HL-60 (cell line): Measurements from ENCODE around the gene ABCD3.

ENCODE experiments used
- DNase-seq, 2 experiments: peaks; one replicate each; pipeline ENCODE4 v3.0.0-alpha.2; 2010 to 2020; ENCODE audit warnings: low read depth in 1 of 2, low spot score in 1 of 2
- H3K27ac ChIP-seq: fragments of 250-450 bp; sonication (Bioruptor Pico); replicated peaks from 2 replicates; pipeline ENCODE4 v1.5.1; 2020; ENCODE audit warnings: mild to moderate bottlenecking, moderate library complexity
- H3K27me3 ChIP-seq: fragments of 250-450 bp; sonication (Bioruptor Pico); 2 replicates; pipeline ENCODE4 v1.5.1; 2021; ENCODE audit warnings: mild to moderate bottlenecking, moderate library complexity; ENCODE audit not compliant: insufficient read depth, poor library complexity, severe bottlenecking
- H3K4me3 ChIP-seq: replicated peaks from 2 replicates; pipeline ENCODE4 v1.5.1; 2011; ENCODE audit warnings: mild to moderate bottlenecking, control low read depth, low read length; ENCODE audit not compliant: insufficient read depth
- GABPA ChIP-seq: IDR thresholded peaks from 2 replicates; pipeline ENCODE4 v1.6.1; 2012; ENCODE audit warnings: low read depth
- POLR2AphosphoS5 ChIP-seq: IDR thresholded peaks from 2 replicates; pipeline ENCODE4 v1.6.1; 2012; ENCODE audit warnings: low read depth
- SPI1 ChIP-seq: IDR thresholded peaks from 2 replicates; pipeline ENCODE4 v1.6.1; 2012; ENCODE audit warnings: low read depth, mild to moderate bottlenecking, borderline replicate concordance
- TF ChIP-seq, protein P1 (sequence below): IDR thresholded peaks from one replicate; pipeline ENCODE4 v1.5.1; 2011; ENCODE audit warnings: low read length, control low read depth, inconsistent platforms; ENCODE audit not compliant: insufficient read depth
- TF ChIP-seq, protein P2 (sequence below): IDR thresholded peaks from 2 replicates; pipeline ENCODE4 v1.6.1; 2012; ENCODE audit warnings: low read depth; ENCODE audit not compliant: insufficient replicate concordance

The ABCD3 gene

DNA sequence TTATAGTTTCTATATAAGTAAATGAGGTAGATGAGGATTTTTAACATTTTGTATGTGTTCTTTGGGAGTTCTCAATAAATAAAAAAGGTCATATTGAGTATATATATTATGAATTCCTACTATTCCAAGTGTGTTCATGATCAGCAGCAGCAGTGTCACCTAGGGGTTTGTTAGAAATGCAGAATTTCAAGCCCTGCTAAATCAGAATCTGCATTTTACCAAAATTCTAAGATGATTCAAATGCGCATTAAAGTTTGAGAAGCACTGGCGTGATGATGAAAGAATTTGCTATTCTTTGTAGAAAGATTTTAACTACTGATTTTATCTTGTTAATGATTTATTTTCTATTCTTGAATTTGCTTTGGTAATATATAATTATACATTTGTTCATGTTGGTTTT, 94.6 kb downstream of the ABCD3 start:
- no peak for TF ChIP-seq SPI1
- TF ChIP-seq, protein P1, sequence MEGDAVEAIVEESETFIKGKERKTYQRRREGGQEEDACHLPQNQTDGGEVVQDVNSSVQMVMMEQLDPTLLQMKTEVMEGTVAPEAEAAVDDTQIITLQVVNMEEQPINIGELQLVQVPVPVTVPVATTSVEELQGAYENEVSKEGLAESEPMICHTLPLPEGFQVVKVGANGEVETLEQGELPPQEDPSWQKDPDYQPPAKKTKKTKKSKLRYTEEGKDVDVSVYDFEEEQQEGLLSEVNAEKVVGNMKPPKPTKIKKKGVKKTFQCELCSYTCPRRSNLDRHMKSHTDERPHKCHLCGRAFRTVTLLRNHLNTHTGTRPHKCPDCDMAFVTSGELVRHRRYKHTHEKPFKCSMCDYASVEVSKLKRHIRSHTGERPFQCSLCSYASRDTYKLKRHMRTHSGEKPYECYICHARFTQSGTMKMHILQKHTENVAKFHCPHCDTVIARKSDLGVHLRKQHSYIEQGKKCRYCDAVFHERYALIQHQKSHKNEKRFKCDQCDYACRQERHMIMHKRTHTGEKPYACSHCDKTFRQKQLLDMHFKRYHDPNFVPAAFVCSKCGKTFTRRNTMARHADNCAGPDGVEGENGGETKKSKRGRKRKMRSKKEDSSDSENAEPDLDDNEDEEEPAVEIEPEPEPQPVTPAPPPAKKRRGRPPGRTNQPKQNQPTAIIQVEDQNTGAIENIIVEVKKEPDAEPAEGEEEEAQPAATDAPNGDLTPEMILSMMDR = no peak
- no peak for TF ChIP-seq GABPA
- no peaks in the 10 kb centered on the region for H3K27me3 ChIP-seq
- no peak overlapping the region for H3K27ac ChIP-seq
- DNase-seq = no peak
- H3K4me3 ChIP-seq = no peak overlapping the region

DNA sequence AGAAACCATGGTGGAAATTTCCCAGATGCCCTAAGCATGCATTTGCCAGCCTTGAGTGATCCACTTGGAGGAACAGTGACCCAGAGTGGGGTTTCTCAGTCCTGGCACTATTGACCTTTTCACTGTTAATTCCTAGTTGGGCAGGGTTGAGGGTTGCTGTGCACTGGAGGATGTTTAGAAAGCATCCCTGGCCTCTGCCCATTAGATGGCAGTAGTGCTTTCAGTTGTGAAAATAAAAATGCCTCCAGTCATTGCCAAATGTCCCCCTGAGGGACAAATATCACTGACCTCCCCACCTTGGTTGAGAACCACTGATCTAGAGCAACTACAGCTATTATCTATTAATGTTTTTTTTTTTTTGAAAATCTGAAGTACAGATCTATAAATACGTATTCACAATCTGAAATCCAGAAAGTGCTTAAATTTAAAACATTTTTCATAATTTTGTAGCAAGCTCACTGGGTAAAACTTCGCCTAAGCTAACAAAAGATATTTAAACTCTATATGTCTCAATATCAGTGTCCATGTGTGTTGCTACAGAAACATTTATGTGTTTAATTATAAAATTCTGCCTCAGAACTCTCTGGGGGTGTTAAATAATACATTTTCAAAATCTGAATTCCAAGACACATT, 96.0 kb downstream of the ABCD3 start:
- H3K4me3 ChIP-seq = no peak overlapping the region
- H3K27ac ChIP-seq = no peak overlapping the region
- no peak for TF ChIP-seq POLR2AphosphoS5
- TF ChIP-seq GABPA = no peak
- TF ChIP-seq, protein P1 = peak; percentile 66
- TF ChIP-seq SPI1 = no peak
- DNase-seq = peak in 1 of 2 experiments; percentile 33
- no peaks in the 10 kb centered on the region for H3K27me3 ChIP-seq

DNA sequence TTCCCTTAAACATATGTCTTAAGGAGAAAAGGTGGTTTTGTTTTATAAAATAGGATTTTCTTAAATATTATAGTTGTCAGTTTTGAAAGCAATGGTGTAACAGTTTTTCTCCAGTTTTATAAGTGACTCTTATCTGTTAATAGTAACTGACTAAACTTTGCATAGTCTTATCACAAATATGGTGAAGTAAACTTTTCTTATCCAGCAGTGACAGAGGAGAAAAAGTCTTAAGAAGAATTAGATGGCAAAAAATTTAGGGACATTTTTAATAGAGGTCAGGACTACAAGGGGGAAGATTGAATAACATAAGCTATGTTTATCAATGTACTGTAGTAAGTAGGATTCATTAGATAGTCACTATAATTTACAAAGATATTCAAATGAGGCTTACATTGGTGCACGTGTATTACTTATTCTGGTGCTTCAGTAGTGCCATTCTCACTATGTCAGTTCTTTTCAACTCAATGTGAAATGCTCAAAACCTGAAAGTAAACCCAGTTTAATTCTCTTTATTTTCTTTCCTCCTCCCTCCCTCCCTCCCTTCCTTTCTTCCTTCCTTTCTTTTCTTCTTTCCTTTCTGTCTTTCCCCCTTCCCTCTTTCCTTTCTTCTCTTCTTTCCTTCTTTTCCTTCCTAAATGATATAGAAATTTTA, 97.2 kb downstream of the ABCD3 start:
- no peak for DNase-seq
- H3K27me3 ChIP-seq = no peaks in the 10 kb centered on the region
- TF ChIP-seq POLR2AphosphoS5 (no peak), GABPA (no peak), SPI1 (no peak)
- TF ChIP-seq, protein P2, sequence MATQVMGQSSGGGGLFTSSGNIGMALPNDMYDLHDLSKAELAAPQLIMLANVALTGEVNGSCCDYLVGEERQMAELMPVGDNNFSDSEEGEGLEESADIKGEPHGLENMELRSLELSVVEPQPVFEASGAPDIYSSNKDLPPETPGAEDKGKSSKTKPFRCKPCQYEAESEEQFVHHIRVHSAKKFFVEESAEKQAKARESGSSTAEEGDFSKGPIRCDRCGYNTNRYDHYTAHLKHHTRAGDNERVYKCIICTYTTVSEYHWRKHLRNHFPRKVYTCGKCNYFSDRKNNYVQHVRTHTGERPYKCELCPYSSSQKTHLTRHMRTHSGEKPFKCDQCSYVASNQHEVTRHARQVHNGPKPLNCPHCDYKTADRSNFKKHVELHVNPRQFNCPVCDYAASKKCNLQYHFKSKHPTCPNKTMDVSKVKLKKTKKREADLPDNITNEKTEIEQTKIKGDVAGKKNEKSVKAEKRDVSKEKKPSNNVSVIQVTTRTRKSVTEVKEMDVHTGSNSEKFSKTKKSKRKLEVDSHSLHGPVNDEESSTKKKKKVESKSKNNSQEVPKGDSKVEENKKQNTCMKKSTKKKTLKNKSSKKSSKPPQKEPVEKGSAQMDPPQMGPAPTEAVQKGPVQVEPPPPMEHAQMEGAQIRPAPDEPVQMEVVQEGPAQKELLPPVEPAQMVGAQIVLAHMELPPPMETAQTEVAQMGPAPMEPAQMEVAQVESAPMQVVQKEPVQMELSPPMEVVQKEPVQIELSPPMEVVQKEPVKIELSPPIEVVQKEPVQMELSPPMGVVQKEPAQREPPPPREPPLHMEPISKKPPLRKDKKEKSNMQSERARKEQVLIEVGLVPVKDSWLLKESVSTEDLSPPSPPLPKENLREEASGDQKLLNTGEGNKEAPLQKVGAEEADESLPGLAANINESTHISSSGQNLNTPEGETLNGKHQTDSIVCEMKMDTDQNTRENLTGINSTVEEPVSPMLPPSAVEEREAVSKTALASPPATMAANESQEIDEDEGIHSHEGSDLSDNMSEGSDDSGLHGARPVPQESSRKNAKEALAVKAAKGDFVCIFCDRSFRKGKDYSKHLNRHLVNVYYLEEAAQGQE = no peak
- TF ChIP-seq, protein P1 = no peak

DNA sequence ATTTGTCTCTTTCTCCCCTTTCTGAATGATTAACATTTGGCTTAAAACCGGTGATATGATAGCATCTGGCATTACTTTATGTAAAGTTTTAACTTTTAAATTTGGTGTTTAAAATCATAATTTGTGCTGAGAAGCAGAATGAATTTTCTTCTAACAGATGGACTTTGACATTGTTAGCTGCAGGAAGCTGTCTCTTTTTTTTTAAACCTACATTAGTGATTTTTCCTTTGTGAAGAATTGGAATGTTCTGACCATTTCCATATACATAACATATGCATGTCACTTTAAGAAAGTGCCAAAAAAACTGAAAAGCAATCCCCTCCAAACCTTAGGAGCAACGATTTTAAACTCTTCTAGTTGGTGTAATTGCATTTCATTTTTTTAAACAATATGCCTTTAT, 101.2 kb downstream of the ABCD3 start:
- Histone ChIP-seq H3K27ac (no peak overlapping the region), H3K27me3 (no peaks in the 10 kb centered on the region), H3K4me3 (no peak overlapping the region)
- TF ChIP-seq, protein P1 = no peak
- no peak for TF ChIP-seq GABPA
- TF ChIP-seq POLR2AphosphoS5 = no peak
- TF ChIP-seq, protein P2 = no peak
- no peak for TF ChIP-seq SPI1
- no peak for DNase-seq

More for the DNA sequence above, 97.2 kb downstream of the ABCD3 start:
- Histone ChIP-seq H3K4me3 (no peak overlapping the region), H3K27ac (no peak overlapping the region)
